SU-DHL-6 (cell line): Measurements from ENCODE around the gene ZBTB37.

ENCODE experiments used
- H2AFZ ChIP-seq: fragments of 200-600 bp; sonication (generic); 2 replicates; pipeline ENCODE4 v1.6.1; 2014; ENCODE audit warnings: low read depth, mild to moderate bottlenecking, moderate library complexity, mixed read lengths, antibody characterized with exemption, low read length; ENCODE audit not compliant: severe bottlenecking
- H3F3A ChIP-seq: fragments of 200-600 bp; shearing (Covaris generic); 2 replicates; pipeline ENCODE4 v1.6.0; 2016; ENCODE audit warnings: antibody characterized with exemption, mild to moderate bottlenecking; ENCODE audit not compliant: insufficient read depth
- H3K27ac ChIP-seq: fragments of 200-600 bp; sonication (generic); 2 replicates; pipeline ENCODE4 v1.5.1; 2016; ENCODE audit warnings: low read depth, mild to moderate bottlenecking, low read length, moderate library complexity, mixed read lengths
- H3K27me3 ChIP-seq: fragments of 200-600 bp; sonication (generic), shearing (Covaris generic); 2 replicates; pipeline ENCODE4 v1.6.0; 2014; ENCODE audit warnings: mild to moderate bottlenecking, low read length
- H3K36me3 ChIP-seq: fragments of 200-600 bp; sonication (generic); 2 replicates; pipeline ENCODE4 v1.6.1; 2014; ENCODE audit warnings: mild to moderate bottlenecking, low read length, mixed read lengths
- H3K4me2 ChIP-seq: fragments of 300-600, 200-600 bp; shearing (Covaris generic), sonication (generic); 2 replicates; pipeline ENCODE4 v1.6.0; 2014; ENCODE audit warnings: low read length, low read depth, mild to moderate bottlenecking; ENCODE audit not compliant: poor library complexity, severe bottlenecking
- H3K4me3 ChIP-seq: fragments of 200-600 bp; sonication (generic); 2 replicates; pipeline ENCODE4 v1.5.1; 2014; ENCODE audit warnings: antibody characterized with exemption, low read length, mild to moderate bottlenecking, mixed read lengths; ENCODE audit not compliant: insufficient read depth, poor library complexity, severe bottlenecking
- H3K79me2 ChIP-seq: fragments of 200-600 bp; sonication (generic); 2 replicates; pipeline ENCODE4 v1.6.1; 2014; ENCODE audit warnings: mild to moderate bottlenecking, low read length, moderate library complexity; ENCODE audit not compliant: insufficient read depth
- H3K9ac ChIP-seq: fragments of 200-600 bp; sonication (generic); 2 replicates; pipeline ENCODE4 v1.7.0; 2014; ENCODE audit warnings: mild to moderate bottlenecking, low read length
- H3K9me2 ChIP-seq: fragments of 200-600 bp; sonication (generic); replicated peaks from 2 replicates; pipeline ENCODE4 v1.6.1; 2014; ENCODE audit warnings: low read length; ENCODE audit not compliant: insufficient read depth
- H3K9me3 ChIP-seq: fragments of 200-600 bp; sonication (generic); 2 replicates; pipeline ENCODE4 v1.6.1; 2014; ENCODE audit warnings: low read length, mixed read lengths; ENCODE audit not compliant: insufficient read depth
- H4K20me1 ChIP-seq: fragments of 200-600 bp; sonication (generic); 2 replicates; pipeline ENCODE4 v1.6.1; 2014; ENCODE audit warnings: low read depth, mild to moderate bottlenecking, antibody characterized with exemption, low read length, moderate library complexity, mixed read lengths
- EZH2phosphoT487 ChIP-seq: fragments of 200-600 bp; sonication (generic), shearing (Covaris generic); conservative IDR thresholded peaks from 2 replicates; pipeline ENCODE4 v1.6.1; 2018; ENCODE audit warnings: mild to moderate bottlenecking, antibody characterized with exemption, low read length, moderate library complexity, mixed read lengths
- TF ChIP-seq, protein P1 (sequence below): fragments of 200-600 bp; sonication (generic); IDR thresholded peaks from one replicate; pipeline ENCODE4 v1.5.1; 2017; ENCODE audit warnings: antibody characterized with exemption, mild to moderate bottlenecking, low read length, moderate library complexity; ENCODE audit not compliant: insufficient read depth, poor library complexity, severe bottlenecking

ZBTB37 gene

GRCh38 chr1:173866413-173867115 lies 1.6 kb upstream of the ZBTB37 start:
- peak overlapping the region; percentile 88 for H3K9ac ChIP-seq
- H3K4me3 ChIP-seq: peak overlapping the region; percentile 99
- H3F3A ChIP-seq: peaks cover 80% of the 10 kb centered on the region
- peak overlapping the region; percentile 85 for H3K4me2 ChIP-seq
- H3K27me3 ChIP-seq: no peaks in the 10 kb centered on the region
- H3K27ac ChIP-seq: peak overlapping the region; percentile 91
- H3K9me3 ChIP-seq: no peaks in the 10 kb centered on the region
- H4K20me1 ChIP-seq: peaks cover 10% of the 10 kb centered on the region; the same call in 1 of the 2 replicates
- H3K9me2 ChIP-seq: no peaks in the 10 kb centered on the region
- peaks cover 48% of the 10 kb centered on the region for H3K36me3 ChIP-seq
- peaks cover 16% of the 10 kb centered on the region for H3K79me2 ChIP-seq
- H2AFZ ChIP-seq: no peak overlapping the region
- no peak for TF ChIP-seq EZH2phosphoT487
- TF ChIP-seq, protein P1, sequence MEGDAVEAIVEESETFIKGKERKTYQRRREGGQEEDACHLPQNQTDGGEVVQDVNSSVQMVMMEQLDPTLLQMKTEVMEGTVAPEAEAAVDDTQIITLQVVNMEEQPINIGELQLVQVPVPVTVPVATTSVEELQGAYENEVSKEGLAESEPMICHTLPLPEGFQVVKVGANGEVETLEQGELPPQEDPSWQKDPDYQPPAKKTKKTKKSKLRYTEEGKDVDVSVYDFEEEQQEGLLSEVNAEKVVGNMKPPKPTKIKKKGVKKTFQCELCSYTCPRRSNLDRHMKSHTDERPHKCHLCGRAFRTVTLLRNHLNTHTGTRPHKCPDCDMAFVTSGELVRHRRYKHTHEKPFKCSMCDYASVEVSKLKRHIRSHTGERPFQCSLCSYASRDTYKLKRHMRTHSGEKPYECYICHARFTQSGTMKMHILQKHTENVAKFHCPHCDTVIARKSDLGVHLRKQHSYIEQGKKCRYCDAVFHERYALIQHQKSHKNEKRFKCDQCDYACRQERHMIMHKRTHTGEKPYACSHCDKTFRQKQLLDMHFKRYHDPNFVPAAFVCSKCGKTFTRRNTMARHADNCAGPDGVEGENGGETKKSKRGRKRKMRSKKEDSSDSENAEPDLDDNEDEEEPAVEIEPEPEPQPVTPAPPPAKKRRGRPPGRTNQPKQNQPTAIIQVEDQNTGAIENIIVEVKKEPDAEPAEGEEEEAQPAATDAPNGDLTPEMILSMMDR: no peak

GRCh38 chr1:173867141-173867752 lies 933 bp upstream of the ZBTB37 start:
- TF ChIP-seq EZH2phosphoT487: no peak
- TF ChIP-seq, protein P1: no peak
- no peaks in the 10 kb centered on the region for H3K9me2 ChIP-seq
- H3K79me2 ChIP-seq: peaks cover 16% of the 10 kb centered on the region
- no peaks in the 10 kb centered on the region for H3K9me3 ChIP-seq
- peak overlapping the region; percentile 85 for H3K4me2 ChIP-seq
- peak overlapping the region; percentile 91 for H3K27ac ChIP-seq
- no peak overlapping the region for H2AFZ ChIP-seq
- peak overlapping the region; percentile 99 for H3K4me3 ChIP-seq
- no peaks in the 10 kb centered on the region for H3K27me3 ChIP-seq
- peak overlapping the region; percentile 88 for H3K9ac ChIP-seq
- H4K20me1 ChIP-seq: peaks cover 10% of the 10 kb centered on the region; the same call in 1 of the 2 replicates
- peaks cover 48% of the 10 kb centered on the region for H3K36me3 ChIP-seq
- H3F3A ChIP-seq: peaks cover 73% of the 10 kb centered on the region

GRCh38 chr1:173867753-173868265 lies 371 bp upstream of the ZBTB37 start, which contains the start of gene GAS5:
Gene GAS5 (minus strand): TSS chr1:173867989.
- H3K27me3 ChIP-seq: no peaks in the 10 kb centered on the region
- H3K36me3 ChIP-seq: peaks cover 46% of the 10 kb centered on the region
- no peaks in the 10 kb centered on the region for H3K9me3 ChIP-seq
- peaks cover 68% of the 10 kb centered on the region for H3F3A ChIP-seq
- H3K9me2 ChIP-seq: no peaks in the 10 kb centered on the region
- peaks cover 10% of the 10 kb centered on the region; the same call in 1 of the 2 replicates for H4K20me1 ChIP-seq
- H3K9ac ChIP-seq: peak within 1 kb of the TSS; percentile 88
- H3K4me2 ChIP-seq: peak within 1 kb of the TSS; percentile 93
- peak within 1 kb of the TSS; percentile 87 for H2AFZ ChIP-seq
- H3K4me3 ChIP-seq: peak within 1 kb of the TSS; percentile 99
- TF ChIP-seq, protein P1: no peak
- TF ChIP-seq EZH2phosphoT487: no peak
- H3K27ac ChIP-seq: peak within 1 kb of the TSS; percentile 91
- H3K79me2 ChIP-seq: peaks cover 16% of the 10 kb centered on the region
